Uterus (tissue), 4 donors: ENCODE results near the gene CXCR3. TPM values are rescaled to one million over a fixed set of nuclear protein-coding genes. Genes with fewer than 3 reads are reported as not detected.
"Not testable (repeated sequence)": the region's sequence is repeated elsewhere in the genome, so short reads cannot be mapped to it uniquely, and the experiment has no call there.

Experiments used
- DNase-seq, 2 donors: peaks; one replicate each; pipeline ENCODE4 v3.0.0-alpha.2; 2019 to 2020
- H3K27ac ChIP-seq, 2 donors: fragments of 200-600 bp; sonication (generic); 1 replicate in 1 of 2; 2 replicates in 1 of 2; pipeline ENCODE4 v1.5.1; 2016 to 2018
- H3K27me3 ChIP-seq, 2 donors: fragments of 200-600 bp; sonication (generic); one replicate each; pipeline ENCODE4 v1.5.1; 2018 to 2019; ENCODE audit warnings: control low read depth in 1 of 2
- H3K36me3 ChIP-seq, 2 donors: fragments of 200-600 bp; sonication (generic); one replicate each; pipeline ENCODE4 v1.5.1; 2019; ENCODE audit warnings: control low read depth in 1 of 2
- H3K4me1 ChIP-seq, 2 donors: fragments of 200-600 bp; sonication (generic); one replicate each; pipeline ENCODE4 v1.5.1; 2018 to 2019; ENCODE audit warnings: control low read depth in 1 of 2
- H3K4me3 ChIP-seq, 2 donors: fragments of 200-600 bp; sonication (generic); 1 replicate in 1 of 2; 2 replicates in 1 of 2; pipeline ENCODE4 v1.5.1; 2018 to 2019; ENCODE audit warnings: mild to moderate bottlenecking in 1 of 2
- H3K9me3 ChIP-seq, 2 donors: fragments of 200-600 bp; sonication (generic); one replicate each; pipeline ENCODE4 v1.5.1; 2019; ENCODE audit warnings: control low read depth in 1 of 2
- CTCF ChIP-seq, 4 experiments: fragments of 200-600 bp in 2 of 4; fragments of 450-650 bp in 2 of 4; sonication (generic) in 2 of 4; IDR thresholded peaks; one replicate each; pipeline ENCODE4 v1.5.1; 2016 to 2019; ENCODE audit warnings: antibody characterized with exemption in 4 of 4, mild to moderate bottlenecking in 2 of 4, moderate library complexity in 1 of 4
- POLR2A ChIP-seq, 2 donors: fragments of 450-650 bp; IDR thresholded peaks; one replicate each; pipeline ENCODE4 v1.6.1; 2016; ENCODE audit warnings: antibody characterized with exemption in 2 of 2, mild to moderate bottlenecking in 1 of 2, moderate library complexity in 1 of 2
- intact Hi-C: fragments of 100-400 bp; cut with DNase I; formaldehyde crosslinking; loops from one replicate; pipeline ENCODE4 v1.15.1; 2023; ENCODE audit warnings: low total_unique reads
- total RNA-seq, 4 donors: library from RNA; depleted of rRNA in 3 of 4; stranded (reverse); fragments of >200 nt in 3 of 4; gene quantifications; one replicate each; pipeline versions ENCODE4 v1.1.0 to v1.2.4, GENCODE V29; 2014 to 2023
- donor health status: DM: yes; HTN: yes; CAD: no.

CXCR3 gene
- total RNA-seq, 4 donors from 2014 or later: 0.28 TPM; not detected in 3

GRCh38 chrX:71579990-71580380 lies 38.3 kb downstream of the CXCR3 start:
- Histone ChIP-seq H3K36me3 (no peaks in the 10 kb centered on the region), H3K9me3 (no peaks in the 10 kb centered on the region), H3K27me3 (no peaks in the 10 kb centered on the region), H3K4me3 (no peak overlapping the region), H3K27ac (no peak overlapping the region), H3K4me1 (no peaks in the 10 kb centered on the region)
- no peak for TF ChIP-seq CTCF (IDR thresholded peaks at IDR 0.05)
- TF ChIP-seq POLR2A (IDR thresholded peaks at IDR 0.05): no peak
- no peak for DNase-seq
- intact Hi-C loops: no loop called here

GRCh38 chrX:71579136-71579989 lies 38.9 kb downstream of the CXCR3 start:
- H3K9me3 ChIP-seq: no peaks in the 10 kb centered on the region
- H3K36me3 ChIP-seq: no peaks in the 10 kb centered on the region
- DNase-seq: no peak
- H3K27ac ChIP-seq: no peak overlapping the region
- TF ChIP-seq CTCF (IDR thresholded peaks at IDR 0.05) (no peak), POLR2A (IDR thresholded peaks at IDR 0.05) (no peak)
- intact Hi-C loops: no loop called here
- no peak overlapping the region for H3K4me3 ChIP-seq
- H3K4me1 ChIP-seq: no peaks in the 10 kb centered on the region
- H3K27me3 ChIP-seq: no peaks in the 10 kb centered on the region

- intact Hi-C loops: no loop called here
- H3K27ac ChIP-seq: no peak within 1 kb of the TSS
- H3K9me3 ChIP-seq: no peaks in the 10 kb centered on the region
- TF ChIP-seq POLR2A (IDR thresholded peaks at IDR 0.05) (no peak), CTCF (IDR thresholded peaks at IDR 0.05) (no peak)
- no peak for DNase-seq
- H3K4me1 ChIP-seq: no peaks in the 10 kb centered on the region
- H3K4me3 ChIP-seq: no peak within 1 kb of the TSS
- no peaks in the 10 kb centered on the region for H3K36me3 ChIP-seq
- H3K27me3 ChIP-seq: no peaks in the 10 kb centered on the region
These were observed 39.8 kb downstream of the CXCR3 start, which contains the start of gene GCNA for GRCh38 chrX:71578253-71579135. Gene GCNA (plus strand): TSS chrX:71578437. CDS start chrX:71580822, 2,385 bp downstream.

GRCh38 chrX:71577682-71578081 lies 40.6 kb downstream of the CXCR3 start:
- no peaks in the 10 kb centered on the region for H3K4me1 ChIP-seq
- intact Hi-C loops: no loop called here
- H3K9me3 ChIP-seq: no peaks in the 10 kb centered on the region
- H3K27ac ChIP-seq: no peak overlapping the region
- H3K27me3 ChIP-seq: no peaks in the 10 kb centered on the region
- DNase-seq: no peak
- TF ChIP-seq POLR2A (IDR thresholded peaks at IDR 0.05): no peak
- no peak for TF ChIP-seq CTCF (IDR thresholded peaks at IDR 0.05)
- H3K36me3 ChIP-seq: no peaks in the 10 kb centered on the region
- no peak overlapping the region for H3K4me3 ChIP-seq

- intact Hi-C loops: no loop called here
- H3K4me1 ChIP-seq: no peaks in the 10 kb centered on the region
- no peak for DNase-seq
- no peak overlapping the region for H3K27ac ChIP-seq
- H3K36me3 ChIP-seq: no peaks in the 10 kb centered on the region
- no peaks in the 10 kb centered on the region for H3K27me3 ChIP-seq
- no peaks in the 10 kb centered on the region for H3K9me3 ChIP-seq
- no peak overlapping the region for H3K4me3 ChIP-seq
- TF ChIP-seq CTCF (IDR thresholded peaks at IDR 0.05) (no peak), POLR2A (IDR thresholded peaks at IDR 0.05) (no peak)
These were observed 44.7 kb downstream of the CXCR3 start for GRCh38 chrX:71573590-71573989.

- H3K27me3 ChIP-seq, H3K9me3 ChIP-seq, H3K4me3 ChIP-seq, DNase-seq, intact Hi-C loops, H3K36me3 ChIP-seq, H3K27ac ChIP-seq, H3K4me1 ChIP-seq: not testable (repeated sequence)
These were observed 46.9 kb downstream of the CXCR3 start for GRCh38 chrX:71571390-71571789.
